Measurements from ENCODE around the gene RAB42.

DNA sequence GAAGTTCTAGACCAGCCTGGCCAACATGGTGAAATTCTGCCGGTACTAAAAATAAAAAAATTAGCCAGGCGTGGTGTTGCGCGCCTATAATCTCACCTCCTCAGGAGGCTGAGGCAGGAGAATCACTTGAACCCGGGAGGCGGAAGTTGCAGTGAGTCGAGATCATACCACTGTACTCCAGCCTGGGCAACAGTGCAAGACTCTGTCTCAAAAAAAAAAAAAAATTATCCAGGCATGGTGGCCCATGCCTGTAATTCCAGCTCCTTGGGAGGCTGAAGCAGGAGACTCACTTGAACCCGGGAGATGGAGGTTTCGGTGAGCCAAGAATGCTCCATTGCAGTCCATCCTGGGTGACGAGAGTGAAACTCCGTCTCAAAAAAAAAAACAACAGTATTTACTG is 18.5 kb upstream of the RAB42 start:
- TF ChIP-seq TAF1 (IDR thresholded peaks at IDR 0.05; ENCODE audit: borderline replicate concordance, low read depth, low read length) (no peak), POLR2AphosphoS5 (IDR thresholded peaks at IDR 0.05; ENCODE audit: low read depth, low read length) (no peak)

All from GM12892 (cell line).